HG02970 (cell line): ENCODE measurements around the gene ASAP2.

ENCODE experiments used
- ATAC-seq: cut with Tn5 transposase; IDR thresholded peaks from one replicate; pipeline ENCODE4 v1.9.1; 2021; ENCODE audit warnings: mild to moderate bottlenecking, moderate library complexity, moderate number of reproducible peaks; ENCODE audit not compliant: unreplicated experiment, low FRiP score

The ASAP2 gene

DNA sequence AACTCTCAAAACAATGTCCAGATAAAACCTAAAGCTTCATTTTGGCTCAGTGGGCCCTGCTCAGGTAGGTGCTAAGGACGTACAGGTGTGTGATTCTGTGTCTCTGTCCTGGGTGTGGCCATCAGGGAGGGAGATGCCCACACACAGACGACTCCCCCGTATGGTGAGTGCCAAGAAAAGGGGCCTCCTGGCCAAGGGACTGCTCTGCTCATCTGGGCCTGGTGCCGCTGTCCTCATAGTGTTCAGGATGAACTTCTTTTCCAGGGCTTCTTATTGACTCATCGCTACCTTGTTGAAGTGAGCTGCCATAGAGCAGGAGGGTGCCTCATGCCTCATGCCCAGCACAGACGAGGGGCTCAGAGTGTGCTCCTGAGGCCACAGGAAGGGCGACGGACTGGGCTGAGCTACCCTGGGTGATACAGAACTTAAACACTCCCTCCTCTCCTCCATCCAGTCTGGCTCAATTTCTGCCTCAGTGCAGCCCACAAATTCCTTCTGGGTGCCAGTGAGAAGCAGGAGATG, 158.9 kb downstream of the ASAP2 start:
- ATAC-seq = no peak

DNA sequence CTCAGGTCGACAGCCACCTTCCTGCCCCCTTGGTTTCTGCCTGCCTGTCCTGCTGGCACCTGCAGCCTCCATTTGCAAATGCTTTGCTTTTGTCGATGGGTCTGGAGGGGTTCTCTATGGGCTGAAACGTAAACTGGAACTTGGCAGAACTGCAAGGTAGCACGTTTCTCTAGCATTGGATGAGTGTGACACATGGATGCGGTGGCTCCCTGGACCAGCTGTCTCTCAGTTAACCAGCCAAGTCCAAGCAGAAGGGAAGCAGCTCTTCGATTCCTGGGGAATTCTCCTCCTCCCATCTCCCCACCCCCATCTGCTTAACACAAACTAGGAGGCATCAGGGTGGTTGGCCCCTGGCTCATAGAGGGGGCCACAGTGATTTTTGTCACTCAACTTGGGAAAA, 159.4 kb downstream of the ASAP2 start:
- no peak for ATAC-seq

DNA sequence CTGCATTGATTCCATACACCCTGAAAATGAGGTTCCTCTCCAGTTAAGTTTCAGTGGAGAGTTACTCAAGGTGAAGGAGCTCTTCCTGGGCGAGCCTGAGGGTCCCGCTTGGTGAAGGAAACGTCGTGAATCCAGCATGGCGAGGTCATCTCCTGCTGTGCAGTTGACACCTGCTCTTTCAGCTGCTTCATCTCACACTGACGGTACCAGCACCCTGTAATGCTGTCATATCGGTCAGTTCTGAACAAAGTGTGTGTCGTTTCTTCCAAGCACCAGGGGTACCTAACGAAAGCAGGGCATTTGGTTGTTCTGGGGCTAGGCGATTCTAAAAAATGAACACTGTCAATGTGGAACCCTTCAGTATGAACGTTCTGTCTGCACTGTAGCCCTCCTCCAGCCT, 164.1 kb downstream of the ASAP2 start:
- ATAC-seq = no peak

DNA sequence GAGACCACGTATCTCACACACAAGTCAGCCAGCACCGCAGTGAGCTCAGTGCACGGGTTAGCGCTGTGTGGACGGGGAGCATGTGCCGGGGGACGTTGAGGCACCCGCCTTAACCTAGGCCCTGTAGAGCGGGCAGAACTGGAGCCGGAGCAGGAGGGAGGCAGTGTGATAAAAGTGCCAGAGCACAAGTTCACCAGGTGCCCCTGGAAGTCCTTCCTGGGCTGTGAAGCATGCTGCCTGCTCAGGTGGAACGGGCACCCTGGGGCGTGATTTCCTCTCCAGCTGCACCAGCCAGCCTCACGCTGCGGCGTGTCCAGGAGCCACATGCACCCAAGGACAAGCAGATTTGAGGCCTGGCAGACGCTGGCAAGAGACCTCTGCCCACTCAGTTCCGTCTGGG, 166.4 kb downstream of the ASAP2 start:
- ATAC-seq = no peak

DNA sequence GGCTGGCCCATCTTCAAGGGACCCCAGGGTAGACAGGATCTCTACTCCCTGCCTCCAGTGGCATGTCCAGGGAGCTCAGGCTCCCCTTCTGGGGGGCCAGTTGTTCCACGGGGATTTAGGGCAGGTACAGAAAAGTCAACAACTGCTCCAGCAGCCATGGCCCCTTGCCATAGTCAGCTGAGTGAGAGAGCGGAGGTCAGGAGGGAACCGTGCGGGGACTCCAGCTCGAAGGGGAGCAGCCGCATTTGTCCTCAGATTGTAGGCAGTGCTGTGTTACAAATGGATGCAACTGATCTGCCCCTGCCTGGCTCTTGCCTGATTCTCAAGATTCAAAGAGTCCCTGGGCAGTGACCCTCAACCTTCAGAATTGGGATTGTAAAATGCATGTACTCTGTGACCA, 166.9 kb downstream of the ASAP2 start:
- no peak for ATAC-seq

DNA sequence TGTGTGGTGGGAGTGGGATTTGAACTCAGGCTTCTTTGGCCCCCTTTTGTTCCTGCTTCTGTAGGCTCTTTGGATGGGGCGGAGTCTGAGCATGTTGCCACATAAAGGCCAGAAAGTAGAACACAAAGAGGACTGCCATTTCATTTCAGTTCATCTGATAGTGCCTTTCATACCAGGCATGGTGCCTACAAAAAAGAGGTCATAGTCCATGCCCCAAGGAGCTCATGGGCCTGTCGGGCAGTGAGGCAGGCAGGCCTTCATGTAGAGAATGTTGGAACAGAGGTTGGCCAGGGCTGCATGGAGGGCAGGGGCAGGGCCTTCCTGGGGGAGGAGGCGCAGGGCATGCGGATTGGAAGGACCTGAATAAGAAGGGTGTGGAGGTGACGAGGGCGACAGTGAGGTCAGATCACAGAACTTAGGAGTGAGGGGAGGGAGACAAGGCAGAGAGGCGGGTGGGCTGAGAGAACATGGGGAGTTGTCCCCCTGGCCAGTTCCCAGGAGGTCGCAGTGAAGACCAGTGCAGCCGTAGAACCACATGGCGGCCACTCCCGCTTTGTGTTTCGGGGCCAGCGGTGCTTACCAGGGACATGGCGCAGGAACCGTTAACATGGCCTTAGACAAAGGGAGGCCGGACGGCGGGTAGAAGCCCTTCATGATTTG, 167.6 kb downstream of the ASAP2 start:
- no peak for ATAC-seq

DNA sequence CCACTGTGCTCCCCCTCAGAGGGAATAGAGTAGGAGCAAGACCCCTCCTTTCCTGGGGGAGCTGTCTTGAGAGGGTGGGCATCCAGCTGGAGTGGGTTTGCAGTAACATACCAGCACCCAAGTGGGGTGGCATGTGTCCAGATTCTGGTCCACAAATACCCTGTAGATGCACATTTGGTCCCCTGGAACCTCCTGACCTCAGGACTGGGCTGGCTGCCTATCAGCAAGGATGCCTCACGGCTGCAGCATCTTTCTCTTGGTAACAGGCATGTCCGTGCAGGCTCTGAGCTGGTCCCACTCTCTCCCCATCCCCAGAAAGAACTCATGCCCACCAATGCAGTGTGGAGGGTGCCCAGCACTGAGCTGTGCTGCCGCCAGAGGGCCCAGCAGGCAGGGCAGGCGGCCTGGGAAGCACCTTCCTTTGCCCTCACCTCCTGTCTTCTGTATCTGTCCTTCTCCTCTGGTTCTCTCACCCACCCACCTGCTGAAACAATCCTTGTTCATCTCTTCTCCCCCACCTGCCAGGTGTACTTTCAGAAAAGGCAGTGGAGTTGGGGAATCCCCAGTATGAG, 169.3 kb downstream of the ASAP2 start:
- no peak for ATAC-seq

DNA sequence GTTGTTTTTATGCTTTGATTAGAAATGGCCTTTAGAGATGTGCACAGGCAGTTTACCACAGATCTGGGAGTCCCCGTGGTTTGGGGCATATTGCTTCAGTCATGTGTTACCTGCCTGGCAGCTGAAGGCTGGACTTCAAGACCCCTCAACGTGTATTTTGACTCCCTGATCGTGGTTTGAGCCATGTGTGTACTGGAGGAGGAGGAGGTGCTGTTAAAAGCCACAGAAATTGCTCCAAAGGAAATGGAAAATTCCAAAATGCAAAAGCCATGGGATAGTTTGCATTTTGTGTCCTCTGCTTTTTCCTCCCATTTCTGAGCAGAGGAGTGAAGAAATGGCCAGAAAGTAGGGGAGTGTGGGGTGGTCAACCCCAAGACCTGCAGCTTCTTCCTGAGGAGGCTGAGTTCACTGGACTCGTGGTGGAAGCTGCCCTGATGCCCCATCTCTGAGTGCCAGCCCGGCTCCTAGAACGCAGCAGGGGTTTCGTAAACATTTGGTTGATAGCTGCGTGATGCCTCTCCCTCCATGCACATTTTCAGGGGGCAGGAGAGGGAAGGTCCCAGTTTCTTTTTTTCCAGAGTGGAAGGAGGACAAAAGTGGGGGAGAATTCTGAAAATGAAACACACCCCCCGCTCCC, 171.0 kb downstream of the ASAP2 start:
- ATAC-seq = no peak

DNA sequence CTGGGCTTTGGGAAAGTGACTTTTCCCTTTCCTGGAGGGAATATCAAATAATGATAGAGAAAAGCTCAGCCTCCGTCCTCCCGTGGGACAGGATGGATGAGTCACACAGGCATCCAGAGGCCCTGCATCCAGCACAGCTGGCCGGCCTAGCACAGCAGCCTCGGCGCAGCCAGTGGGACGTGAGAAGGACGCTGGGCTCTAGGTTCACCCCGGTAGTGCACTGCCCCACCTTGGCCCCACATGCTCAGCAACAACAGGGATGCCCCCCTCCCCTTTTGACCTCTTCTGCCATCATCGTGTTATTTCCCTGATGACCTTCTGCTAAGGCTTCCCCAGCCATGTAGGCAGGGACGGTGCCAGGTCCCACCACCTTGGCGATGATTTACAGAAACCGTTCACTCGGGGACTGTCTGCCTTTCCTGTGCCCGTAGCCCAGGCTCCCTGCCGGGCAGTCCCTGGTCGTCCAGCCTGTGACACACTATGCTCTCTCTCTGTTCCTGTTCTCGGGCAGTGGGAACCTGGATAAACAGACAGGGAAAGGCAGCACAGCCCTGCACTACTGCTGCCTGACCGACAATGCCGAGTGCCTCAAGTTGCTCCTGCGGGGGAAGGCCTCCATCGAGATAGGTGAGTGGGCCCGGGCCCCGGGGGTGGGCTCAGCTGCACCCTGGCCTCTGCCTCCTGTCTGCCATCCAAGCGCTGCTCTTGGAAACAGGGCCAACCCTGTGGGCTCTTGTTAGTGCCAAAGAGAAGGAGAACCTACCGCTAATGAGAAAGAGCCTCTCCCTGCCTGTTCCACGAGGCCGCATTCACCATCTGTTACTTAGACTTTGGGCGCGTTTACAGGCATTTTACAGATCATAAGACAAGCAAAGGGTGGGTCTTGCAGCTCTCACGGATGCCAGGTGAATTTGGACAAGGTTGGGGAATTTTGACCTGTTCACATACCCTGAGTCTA, 172.1 kb downstream of the ASAP2 start:
- no peak for ATAC-seq

DNA sequence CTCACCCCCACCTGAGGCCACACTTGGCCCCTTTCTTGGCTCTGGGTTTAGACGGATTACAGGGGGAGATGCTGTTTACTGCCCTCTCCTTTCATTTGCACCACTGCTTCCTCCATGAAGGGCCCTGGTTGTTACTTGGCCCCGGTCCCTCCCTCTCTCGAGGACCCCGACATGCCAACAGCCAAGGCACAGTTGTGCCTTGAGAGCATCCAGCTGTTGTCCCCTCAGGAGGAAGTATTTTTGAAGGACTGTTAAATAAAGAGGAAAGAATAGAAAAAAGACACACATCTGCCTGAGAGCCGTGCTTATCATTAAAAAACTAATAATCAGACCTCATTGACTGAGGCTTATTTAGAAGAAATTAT, 172.8 kb downstream of the ASAP2 start:
- no peak for ATAC-seq

DNA sequence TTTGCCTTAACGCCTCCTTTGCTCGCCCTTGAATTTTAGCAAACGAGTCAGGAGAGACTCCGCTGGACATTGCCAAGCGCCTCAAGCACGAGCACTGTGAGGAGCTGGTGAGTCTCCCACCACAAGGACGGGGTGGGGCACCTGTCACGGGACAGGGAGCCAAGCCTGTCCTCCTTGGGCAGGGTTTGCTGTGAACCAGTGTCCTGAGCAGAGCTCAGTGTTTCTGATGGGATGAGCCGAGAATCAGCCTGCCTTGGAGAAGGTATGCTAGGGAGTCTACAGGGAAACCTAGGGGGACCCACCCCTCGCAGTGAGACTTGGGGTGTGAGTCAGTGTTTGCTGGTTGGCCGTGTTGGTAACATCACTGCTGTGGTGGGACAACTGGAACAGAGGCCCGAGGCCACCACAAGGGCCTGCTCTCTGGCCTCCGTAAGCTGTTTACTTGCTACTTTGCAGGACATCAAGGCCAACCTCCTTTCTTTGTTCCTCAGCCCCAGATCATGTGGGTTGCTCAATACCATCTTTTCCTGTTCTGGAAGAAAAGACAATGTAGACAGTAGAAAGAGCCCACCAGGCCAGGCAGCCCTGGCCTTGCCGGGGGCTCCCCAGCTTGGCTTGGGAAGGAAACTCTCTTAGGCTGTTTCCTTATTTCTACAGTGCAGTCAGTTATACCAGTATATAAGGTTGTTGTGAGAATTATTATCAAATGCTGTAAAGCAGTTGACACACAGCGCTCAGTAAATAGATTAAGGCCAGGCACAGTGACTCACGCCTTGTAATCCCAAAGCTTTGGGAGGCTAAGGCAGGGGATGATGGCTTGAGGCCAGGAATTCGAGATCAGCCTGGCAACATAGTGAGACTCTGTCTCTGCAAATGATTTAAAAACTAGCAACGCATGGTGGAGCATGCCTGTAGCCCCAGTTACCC, 174.4 kb downstream of the ASAP2 start:
- no peak for ATAC-seq

DNA sequence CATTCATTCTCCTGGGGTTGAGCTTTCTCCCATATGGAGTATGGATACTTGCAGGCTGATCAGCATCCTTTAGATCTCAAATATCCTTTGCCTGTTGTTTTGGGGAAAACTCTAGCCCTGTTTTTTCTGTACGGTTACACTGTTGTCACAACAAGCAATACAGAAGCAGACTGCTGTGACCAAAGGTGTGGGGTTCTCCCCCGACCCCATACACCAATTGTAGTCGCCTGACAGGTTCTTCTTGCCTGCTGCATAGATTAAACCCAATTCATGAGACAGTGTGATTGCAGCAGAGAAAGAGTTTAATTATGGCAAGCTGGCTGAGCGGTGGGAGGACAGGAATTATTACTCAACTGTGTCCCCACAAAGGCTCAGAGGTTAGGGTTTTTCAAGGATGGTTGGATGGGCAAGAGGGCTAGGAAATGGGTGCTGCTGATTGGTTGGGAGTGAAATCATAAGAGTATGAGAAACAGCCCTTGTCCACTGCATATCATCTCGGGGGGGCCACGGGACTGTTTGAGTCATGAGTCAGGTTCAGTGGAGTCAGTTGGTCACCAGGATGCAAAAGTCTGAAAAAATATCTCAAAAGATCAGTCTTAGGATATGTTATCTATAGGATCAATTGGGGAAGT, 176.1 kb downstream of the ASAP2 start:
- ATAC-seq = no peak

DNA sequence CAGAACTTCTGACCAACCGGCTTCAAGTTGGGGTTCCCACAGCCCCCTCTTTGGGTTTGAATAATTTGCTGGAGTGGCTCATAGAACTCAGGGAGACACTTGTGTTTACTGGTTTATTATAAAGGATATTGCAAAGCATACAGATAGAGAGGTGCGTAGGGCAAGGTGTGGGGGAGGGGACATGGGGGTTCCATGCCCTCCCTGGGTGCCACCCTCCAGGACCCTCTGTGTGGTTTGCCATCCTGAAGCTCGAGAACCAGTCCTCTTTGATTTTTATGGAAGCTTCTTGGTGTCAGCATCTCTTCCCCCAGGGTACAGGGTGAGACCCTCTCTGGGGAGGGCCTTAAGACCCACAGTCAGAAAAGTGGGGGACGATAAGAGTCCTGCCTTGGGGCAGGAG, 177.9 kb downstream of the ASAP2 start:
- no peak for ATAC-seq

DNA sequence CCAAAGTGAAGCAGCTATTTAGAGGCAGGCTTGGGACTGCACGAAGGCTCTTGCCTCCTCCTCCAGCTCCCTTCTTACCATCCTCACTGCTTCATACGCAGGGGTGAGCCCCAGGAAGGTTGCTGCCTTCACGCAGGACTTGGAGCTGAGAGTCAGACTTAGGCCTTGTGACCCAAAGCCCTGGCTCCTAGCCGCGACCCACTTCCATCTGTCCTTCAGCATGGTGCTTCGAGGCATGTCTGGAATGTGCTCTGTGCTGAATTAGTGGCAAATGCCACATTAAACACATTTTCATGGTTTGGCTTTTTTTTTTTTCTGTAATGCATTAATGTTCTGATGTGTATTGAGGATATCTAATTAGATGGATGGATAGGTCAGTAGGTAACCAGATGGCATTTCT, 179.2 kb downstream of the ASAP2 start:
- ATAC-seq = no peak

DNA sequence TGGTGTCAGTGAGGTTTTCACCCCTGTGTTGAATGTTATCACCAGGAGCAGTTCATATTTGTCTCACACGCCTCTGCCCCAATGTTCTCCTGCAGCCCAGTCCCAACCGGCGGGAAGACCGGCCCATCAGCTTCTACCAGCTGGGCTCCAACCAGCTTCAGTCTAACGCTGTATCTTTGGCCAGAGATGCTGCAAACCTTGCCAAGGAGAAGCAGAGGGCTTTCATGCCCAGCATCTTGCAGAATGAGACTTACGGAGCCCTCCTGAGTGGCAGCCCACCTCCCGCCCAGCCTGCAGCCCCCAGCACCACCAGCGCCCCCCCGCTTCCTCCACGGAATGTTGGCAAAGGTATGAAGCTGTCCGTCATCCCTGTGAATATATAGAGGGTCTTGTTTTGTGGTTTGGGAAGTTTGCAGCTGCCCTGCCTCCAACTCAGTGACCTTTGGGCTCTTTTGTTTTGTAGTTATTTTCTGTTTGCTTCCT, 181.6 kb downstream of the ASAP2 start:
- no peak for ATAC-seq

DNA sequence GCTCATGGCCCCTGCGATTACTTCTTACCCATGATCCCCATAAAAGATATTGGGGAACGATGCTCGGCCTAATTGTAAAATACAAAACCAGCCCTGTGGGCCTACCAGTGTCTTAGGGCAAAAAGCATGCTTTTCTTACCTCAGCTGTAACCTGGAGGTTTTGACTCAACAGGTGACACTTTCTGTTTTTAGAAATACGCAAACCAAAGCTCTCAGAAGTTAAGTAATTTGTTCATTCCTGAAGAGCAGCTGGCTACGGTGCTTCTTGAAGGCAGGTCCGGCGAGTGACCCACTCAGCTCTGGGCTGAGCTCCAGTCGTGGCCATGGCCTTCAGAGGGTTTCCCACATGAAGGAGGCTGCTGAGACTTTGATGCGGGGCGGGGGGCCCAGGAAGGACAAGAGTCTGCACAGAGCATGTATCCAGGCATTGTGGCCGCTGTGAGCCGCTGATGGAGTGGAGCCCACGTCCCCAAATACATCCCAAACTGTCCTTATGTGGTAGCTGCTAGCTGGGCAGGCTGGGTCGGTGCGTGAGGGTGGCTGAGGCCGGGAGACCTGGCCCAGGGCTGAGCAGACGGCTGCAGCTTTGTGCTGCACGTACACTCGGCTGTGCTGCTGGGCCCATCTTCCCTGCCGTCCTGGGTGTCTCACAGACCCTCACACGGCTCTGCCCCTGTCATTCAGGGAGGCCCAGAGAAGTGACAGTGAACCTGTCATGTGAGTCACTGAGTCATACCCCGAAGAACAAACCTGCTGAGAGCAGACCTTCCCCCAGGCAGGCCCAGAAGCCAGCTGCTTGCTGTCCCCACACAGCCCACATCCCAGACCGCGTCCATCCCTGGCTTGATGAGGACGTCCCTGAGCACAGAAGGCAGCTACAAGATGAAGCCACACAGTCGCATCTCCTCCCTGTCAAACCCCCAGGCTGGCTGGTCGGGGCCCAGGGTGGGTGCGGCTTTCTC, 182.6 kb downstream of the ASAP2 start:
- ATAC-seq = no peak

DNA sequence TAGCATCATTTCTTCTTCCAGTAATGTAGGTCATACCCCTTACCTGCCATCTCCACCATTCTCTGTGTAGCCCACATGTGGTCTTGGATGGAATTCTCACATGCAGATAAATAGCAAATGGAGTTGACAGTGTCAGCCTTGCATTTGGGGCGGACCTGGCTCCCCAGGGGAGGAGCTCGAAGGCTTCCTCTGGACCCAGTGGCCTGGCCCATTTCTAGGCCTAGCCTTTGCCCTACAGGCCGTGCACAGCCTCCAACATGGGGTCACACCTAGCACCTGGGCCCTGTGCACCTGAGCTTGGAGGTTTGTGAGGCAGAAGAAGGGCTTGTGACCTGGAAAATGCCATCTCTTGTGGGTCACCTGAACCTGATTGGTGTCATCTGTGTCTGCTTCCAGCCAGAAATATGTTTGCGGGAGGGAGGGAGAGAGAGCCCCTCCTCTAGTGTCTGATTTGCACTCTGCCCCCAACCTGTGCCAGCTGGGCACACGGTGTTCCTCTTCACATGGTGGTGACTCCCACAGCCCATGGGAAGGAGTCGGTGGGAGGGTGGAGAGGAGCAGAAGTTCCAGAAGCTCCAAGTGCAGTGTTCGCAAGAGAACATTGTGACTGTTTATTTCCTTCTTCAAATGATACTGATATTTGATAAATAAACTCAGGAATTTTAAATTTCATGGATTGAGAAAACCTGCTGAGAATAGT, 183.7 kb downstream of the ASAP2 start:
- ATAC-seq = no peak

DNA sequence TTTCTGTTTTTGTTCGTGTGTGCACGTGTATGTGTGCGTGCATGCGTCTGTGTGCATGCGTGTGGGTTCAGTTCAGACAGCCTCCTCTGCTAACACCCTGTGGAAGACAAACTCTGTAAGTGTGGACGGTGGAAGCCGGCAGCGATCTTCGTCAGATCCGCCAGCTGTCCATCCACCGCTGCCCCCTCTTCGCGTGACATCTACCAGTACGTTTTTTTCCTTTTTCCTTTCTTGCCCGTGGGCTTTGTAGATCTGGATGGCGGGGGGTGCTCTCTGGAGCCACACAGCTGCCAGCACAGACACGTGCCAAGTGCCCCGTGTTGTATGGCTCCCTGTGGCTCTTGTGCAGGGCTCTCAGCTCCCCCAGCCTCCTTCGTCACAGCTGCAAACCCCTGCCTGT, 184.4 kb downstream of the ASAP2 start:
- no peak for ATAC-seq
